ENCODE measurements around the gene ARL15.

The ARL15 gene

DNA sequence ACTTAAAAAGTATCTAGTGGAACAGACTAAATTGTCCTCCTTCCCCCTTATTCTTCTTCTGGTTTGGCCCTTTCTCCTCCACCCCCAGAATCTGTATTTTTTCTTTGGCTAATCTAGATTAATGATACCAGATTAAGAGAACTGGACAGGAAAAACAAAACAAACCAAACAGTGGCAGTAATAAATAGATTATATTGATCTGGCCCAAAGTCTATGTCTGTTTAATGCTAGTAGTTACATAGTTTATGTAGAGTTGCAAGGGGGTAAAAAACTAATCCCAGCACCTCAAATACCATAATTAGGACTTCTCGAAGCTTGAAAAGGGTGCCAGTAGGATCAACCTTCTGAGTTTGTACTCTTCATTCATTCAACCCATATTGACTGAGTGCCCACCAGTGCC, 104.5 kb downstream of the ARL15 start:
- DNase-seq (ENCODE audit: low spot score) = no peak

DNA sequence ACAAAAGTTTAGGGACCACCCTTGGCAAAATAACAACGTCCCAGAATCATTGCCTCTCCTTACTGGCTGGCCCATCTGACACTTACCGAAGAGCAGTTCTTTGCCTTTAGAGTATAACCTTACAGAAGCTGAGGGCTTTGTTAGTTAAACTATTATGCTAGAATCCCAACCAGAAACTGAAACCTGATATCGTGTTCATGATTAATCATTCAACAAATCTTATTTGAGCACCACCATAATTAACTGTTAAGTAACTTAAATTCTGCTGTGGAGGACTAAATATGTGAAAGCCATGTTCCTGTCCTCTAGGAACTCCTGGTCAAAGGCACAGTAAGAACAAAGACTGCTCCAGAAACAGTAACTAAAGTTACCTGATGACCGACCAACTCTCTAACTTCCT, 104.9 kb downstream of the ARL15 start:
- DNase-seq (ENCODE audit: low spot score) = no peak

DNA sequence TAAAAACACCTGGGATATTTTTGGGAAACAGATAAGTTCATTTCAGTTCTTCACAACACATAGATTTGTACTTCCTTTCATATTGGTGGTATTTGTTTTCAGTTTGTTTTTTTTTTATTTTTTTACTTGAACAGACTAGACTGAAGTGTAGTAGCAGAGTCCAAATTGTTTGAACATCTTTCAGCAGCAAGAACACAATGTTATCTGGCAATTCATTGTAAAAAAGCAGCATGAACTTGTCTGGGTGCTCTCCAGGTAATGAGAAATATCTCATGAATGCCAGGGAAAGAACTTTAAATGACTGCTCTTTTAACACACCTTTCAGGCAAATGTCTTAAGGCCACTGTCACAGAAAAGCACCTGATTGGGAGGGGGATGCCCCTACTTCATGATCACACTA, 113.4 kb downstream of the ARL15 start:
- DNase-seq (ENCODE audit: low spot score) = no peak

DNA sequence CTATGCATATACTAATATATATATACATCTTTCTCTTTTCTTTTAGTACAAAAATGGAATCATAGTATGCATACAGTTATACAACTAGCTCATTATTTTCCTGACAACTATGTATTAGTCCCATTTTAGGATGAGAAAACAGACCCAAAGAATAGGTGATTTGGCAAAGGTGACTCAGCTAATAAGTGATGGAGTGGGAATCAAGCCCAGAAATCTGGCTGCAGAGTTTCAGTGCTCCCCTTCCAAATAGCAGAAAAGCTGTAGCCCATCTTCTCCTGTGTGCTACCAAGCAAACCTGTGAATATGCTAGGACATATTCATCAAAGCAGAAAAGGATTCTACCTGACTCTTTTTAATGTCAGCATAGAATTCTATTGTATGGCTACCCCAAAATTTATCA, 114.7 kb downstream of the ARL15 start:
- no peak for DNase-seq (ENCODE audit: low spot score)

DNA sequence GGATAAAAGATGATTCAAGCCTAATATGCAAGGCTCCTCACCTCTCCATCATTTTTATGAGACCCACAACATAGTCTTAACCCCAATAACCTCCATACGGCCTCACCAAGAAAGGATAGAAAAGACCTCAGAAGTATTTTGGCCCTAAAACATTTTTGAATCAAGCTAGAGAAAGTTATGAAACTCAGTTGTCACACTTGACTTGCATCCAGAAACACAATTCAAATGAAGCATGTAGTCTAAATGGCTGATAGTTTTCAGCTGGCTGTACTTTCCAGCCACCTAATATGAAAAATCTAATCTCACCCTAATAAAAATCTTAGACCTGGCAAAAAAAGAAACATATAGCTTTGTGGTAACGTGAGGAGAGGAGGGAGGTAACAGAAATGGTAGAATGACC, 116.1 kb downstream of the ARL15 start:
- DNase-seq (ENCODE audit: low spot score) = no peak

DNA sequence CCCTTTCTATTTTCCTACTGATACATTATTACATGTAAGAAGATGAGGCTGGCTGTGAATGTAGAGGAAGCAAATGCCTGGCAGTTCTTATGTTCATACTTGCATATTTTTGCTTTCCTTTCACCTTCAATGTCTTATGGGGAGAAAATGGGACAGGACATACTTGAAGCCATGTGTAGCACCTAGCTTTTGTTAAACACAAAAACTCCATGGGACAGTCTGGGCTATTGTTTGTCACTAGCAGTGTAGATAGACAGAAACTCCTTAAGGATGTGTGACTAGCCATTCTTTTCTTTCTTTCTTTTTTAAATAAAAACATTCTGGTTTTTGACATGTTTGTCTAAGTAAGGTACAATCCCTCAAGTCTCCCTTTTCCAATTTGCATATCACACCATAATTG, 122.7 kb downstream of the ARL15 start:
- no peak for DNase-seq (ENCODE audit: low spot score)

DNA sequence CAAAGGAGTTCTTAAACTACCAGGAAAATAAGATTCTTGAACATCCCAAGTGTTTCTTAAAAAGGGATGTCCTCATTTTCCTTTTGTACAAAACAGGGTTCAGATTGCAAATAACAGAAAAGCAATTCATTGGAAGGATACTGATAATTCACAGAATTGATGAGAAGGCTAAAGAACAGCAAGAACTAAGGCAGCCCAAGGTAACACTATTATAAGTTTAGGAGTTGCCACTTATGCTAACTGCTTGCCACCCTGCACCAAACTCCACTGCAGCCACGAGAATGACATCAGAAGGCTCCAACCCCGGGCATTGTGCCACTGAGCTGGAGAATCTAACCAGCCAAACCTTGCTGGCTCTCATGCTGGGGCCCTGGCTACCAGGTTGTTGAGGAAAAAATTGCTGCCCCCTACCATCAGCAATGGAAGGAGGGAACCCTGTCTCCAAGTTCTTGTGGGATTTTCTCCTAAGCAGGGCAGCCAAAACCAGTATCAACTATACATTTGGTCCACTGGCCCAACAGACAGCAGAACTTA, 123.4 kb downstream of the ARL15 start:
- peak; percentile 20 for DNase-seq (ENCODE audit: low spot score)

DNA sequence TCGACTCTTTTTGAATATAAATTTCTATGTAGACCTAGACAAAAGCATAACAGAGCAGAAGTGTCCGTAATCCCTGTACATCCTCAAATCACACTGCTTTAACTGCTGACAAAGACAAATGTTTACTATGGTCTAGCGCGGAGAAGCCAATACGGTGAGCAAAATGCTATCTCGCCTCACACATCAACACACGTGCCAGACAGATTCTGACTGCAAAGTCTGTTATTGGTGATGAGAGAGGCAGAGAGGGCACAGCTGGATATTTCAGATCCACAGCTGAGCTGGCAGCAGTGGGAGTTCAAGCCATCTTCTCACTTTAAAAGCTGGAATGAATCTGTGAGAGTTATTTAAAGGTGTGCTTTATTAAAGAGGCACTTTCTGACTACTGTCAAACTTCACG, 124.3 kb downstream of the ARL15 start:
- DNase-seq (ENCODE audit: low spot score) = no peak

DNA sequence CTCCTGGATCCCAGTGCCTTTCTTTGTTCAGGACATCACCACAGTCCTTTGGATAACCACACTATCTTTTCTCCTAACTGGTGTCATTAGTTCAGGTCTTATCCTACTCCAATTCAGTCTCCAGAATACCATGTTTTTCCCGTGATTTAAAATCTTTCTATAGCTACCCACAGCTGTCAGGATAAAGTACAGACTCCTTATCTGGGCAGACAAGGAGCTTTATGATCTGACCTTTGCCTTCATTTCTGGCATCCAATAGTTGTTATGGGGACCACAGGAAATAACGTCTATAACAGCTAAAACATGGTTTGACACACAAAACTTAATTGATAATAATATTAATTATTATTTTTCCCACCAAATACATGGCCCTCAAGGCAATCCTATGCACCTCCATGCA, 125.6 kb downstream of the ARL15 start:
- DNase-seq (ENCODE audit: low spot score) = no peak

DNA sequence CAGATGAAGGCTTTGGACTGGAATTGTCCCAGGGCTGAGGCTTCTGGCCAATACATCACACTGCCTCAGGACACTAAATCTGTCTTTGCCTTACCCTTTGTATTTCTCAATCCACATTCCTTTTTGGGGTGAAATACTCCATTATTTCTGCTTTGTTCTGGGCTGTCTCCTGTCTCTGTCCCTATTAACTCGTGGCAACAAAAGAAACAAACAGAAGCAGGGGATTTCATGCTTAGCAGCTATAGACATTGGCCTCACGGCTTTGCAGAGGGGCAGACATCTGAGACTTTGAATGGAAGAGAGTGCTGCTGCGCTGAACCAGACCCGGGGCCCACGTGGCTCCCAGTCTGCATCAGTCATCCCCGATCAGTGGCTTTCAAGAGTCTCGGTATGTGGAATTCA, 129.7 kb downstream of the ARL15 start:
- no peak for DNase-seq (ENCODE audit: low spot score)

DNA sequence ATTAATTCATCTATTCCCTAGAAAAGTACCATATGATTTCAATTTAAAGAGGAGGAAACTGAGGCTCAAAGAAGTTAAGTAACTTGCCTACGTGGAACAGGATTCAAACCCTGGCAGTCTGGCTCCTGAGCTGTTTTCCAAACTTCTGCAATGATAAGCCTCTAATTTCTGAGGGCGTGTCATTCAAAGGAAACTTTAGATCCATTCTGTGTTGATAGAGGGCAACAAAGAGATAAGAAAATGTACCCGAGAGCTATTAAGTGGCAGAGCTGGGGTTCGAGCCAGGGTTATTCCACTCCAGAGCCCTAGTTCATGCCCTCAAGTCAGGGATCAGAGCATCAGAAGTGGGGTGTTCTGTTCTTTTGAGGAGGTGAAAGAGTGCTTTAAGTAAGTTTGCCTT, 131.4 kb downstream of the ARL15 start:
- DNase-seq (ENCODE audit: low spot score) = no peak

DNA sequence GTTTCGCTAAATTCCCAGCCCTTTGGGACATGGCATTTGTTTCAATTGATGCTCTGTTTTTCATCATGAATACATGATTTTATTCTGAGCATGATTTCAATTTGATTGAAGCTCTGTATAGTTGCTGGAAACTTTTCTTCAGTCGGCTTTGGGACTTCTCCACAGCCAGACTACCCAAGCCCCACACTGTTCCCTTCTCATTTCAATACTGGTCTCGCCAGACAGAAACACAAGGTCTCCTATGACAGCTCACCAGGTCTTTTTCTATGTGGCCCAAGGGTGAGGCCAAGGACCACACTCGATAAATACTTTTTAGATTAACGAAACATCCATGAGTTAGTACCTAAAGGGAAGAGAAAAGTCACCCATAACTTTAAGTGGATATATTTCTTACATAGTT, 132.2 kb downstream of the ARL15 start:
- no peak for DNase-seq (ENCODE audit: low spot score)

DNA sequence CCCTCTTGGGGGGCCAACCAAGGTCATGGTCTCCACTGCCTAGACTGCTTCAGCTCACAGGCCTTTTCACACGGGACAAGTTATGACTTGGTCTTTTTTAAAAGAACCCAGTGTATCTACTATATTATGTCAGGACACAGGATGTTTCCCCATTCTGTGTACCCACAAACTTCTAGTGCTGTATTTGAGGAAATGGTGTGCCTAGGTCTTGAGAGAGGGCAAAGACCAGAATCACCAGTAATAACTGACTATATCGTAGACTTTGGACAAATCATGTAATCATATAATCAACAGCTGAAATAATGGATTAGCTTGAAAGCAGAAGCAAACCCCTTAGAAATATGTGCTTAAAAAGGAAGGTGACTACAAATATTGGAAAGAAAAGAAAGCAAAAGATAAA, 133.3 kb downstream of the ARL15 start:
- no peak for DNase-seq (ENCODE audit: low spot score)

DNA sequence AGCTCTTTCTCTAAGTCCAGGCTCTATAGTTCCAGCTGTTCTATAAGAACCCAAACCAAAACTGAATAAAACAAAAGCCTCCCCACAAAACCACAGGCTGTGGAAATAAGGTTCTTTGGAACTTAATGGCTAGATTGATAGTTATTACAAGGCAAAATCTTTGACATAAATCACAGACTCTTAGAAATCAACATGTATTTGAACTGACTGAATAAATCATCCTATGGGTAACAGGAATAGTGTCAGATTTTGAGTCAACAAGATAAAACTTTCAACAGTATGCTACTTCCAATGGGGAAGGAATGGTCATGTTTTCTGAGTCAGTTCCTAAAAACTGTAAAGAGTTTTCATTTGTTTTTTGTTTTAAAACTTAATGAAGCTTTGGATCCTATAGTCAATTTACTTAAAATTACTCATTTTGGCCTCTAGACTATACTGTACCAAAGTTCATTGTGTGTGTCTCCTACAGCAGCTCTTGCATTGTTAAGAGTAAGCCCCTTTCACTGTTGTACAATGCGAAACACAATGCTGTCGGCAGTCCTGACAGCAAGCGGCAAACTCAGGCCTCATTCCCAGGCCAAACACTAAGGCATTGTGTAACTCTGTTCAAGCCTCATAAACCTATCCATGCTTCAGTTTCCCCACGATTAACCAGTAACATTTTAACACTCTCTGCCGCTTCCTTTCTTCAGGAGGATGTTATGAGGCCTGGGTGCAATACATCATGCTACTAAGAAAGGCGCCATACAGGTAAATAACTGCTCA, 134.1 kb downstream of the ARL15 start:
- DNase-seq (ENCODE audit: low spot score) = no peak

DNA sequence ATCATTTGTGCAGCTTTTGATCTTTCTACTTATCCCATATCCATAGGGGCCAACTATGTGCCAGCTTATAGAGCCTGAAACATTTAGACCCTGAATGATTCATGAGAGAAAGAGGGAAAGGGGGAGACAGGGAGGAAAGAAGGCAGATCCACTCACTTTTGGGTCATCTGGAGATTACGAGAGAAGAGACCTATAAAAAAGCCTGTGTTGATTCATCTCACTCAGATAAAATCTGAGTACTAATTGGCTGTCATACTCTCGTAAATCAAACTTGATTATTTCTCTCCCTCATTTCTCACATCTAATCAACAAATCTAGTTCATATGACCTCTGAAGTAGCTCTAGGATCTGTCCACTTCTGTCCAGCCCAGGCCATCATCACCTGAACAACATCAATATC, 137.1 kb downstream of the ARL15 start:
- no peak for DNase-seq (ENCODE audit: low spot score)

DNA sequence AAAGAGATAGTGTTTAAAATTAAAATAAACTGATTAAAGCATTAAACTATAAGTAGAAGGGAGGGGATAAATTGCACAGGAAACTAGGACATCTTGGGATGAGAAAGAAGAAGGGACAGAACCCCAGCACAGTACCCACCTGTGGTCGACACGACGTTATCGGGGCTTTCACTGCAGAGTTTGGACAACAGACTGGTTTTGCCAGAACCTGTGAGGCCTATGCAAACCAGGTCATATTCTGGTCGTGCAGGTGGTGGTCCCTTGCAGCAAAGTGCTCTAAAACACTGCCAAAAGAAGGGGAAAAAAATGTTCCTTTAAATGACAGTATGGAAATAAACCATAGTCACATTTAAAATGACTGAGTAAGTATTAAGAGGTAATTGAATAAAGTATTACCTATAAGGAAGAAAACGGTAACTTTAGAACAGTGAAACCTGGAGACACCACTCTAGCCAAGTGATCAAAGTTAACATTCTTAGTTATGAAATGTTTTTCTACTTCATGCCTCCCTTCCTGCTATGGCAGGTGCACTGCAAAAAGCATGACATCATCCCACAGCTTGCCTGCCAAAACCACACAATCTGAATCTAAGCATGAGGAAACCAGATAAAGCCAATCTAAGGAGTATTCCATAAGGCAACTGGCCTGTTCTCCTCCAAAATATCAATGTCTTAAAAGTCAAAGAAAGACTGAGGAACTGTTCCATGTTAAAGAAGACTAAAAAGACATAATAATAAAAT, 138.6 kb downstream of the ARL15 start:
- DNase-seq (ENCODE audit: low spot score) = peak; percentile 19

DNA sequence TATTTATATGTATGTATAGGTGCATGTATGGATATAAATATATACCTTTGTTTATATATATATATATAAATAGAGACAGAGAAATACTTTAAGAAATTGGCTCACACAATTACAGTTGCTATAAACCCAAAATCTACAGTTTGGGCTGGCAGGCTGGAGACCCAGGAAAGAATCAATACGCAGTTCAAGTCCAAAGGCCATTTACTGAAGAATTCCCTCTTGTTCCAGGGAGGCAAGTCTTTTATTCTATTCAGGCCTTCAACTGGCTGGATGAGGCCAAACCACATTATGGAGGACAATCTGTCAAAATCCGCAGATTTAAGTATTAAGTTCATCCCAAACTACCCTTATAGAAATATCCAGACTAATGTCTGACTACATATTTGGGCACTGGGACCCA, 144.7 kb downstream of the ARL15 start:
- DNase-seq (ENCODE audit: low spot score) = no peak

DNA sequence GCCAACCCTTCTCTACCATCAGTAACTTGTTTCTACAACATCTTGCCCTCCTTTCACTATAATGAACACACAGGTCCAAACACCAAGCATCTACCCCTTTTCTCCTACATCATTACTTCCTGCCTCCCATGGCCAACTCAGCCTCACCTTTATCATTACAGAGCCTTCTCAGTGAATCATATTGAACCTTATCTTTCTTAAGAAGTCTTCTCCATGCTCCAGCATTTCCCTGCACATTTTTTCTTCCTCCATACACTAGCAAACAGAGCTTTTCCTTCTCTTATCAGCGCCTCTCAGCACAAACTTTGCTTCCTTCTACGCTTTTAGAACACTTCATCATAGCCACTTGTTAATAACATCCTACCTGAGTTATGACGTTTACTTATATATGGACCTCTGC, 148.2 kb downstream of the ARL15 start:
- DNase-seq (ENCODE audit: low spot score) = no peak

DNA sequence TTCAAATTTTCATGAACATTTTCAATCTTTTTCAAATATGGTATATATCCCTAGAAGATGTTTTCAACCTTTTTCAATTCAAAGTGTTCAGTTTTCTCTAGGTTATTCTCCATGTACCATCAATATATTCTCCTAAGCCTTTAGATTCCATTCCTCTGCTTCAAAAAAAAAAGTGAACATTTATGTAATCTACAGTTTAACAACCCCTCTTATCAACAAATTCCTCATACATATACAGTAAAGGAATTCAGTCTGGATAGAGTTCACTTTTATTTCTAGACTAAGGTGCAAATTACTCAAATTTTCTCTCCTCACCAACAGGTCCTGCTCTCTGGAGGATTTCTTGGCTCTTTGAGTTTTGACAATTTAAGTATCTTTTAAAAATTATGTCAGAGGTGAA, 150.0 kb downstream of the ARL15 start:
- no peak for DNase-seq (ENCODE audit: low spot score)

DNA sequence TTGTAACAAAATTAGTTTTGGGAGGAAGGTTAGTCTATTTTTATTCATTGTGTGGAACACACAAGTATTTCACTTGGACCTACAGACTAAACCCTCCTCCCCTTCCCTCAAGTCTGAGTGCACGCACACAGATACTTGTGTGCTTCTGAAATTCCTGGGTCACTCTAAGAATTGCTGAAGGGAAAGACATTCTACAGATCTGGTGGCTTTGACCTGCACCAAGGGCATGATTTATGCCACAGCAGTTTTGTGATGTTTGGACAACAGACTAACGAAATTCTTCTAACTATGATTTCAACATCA, 150.5 kb downstream of the ARL15 start:
- DNase-seq (ENCODE audit: low spot score) = no peak

DNA sequence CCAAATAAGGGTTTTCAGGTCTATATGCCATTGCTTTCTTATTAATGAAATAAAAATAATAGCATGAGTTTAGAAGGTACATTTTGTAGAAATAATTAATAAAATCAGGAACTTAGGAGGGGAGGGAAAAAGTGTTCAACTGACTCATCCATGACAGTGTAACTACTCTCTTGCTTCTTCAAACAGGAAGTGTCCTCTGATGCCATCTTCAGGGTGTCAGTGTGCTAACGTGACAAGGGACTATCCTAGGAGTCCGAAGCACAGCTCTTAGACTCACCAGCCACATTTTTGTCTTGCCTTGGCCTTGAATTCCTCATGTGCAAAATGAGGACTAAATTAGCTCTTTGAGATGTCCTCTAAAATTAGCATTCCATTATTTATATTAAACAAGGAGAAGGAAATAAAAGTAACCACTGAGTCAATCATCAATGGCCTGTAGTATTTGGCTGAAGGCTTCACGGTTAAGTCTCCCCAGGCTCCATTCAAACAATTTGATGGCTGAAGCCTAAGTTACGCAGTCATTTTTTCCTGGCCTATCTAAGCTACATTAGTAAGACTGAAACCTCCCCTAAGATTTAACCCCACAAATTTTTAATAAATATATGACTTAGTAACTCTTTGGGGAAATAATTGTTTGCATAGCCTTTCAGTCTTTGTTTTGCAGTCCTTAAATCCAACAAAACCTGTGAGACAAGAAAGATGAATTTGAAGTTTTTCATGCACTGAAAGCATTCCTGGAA, 151.1 kb downstream of the ARL15 start:
- no peak for DNase-seq (ENCODE audit: low spot score)

DNA sequence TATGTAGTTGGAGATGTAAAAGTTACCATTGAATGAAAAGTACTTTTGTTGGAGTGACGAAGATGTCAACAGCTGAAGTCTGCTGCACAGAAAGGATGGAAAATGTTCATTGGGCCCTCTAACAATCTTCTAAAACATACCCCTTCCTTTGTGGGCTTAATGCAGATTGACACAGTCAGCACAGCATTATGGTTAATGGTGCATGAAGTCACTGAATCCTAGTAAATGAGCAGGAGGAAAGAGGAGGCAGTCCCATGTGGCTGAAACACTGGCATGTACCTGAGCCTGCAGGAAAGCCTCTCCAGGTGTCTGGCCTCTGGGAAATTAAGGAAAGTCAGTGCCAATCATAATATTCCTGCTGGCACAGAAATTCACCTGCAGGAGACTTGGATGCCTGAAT, 153.8 kb downstream of the ARL15 start:
- no peak for DNase-seq (ENCODE audit: low spot score)

DNA sequence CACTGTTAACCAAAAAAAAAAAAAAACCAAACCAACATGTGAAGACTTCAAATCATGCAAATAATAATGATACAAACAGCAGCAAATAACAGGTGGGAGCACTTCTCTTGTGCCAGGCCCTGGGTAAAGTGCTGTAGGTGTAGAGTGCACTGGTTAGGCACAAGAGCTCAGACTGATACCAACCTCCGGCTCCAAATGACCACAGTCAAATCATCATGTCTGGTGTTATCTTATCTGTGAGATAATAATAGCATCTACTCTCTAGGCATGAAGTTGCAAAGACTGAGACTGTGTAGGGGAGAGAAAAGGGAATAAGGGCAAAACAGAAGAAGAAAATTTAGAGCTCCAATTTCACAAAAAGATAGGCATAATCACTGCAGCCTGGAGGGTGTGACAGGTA, 159.5 kb downstream of the ARL15 start:
- DNase-seq (ENCODE audit: low spot score) = no peak
